ENCODE data around the gene C16orf92. TPM values are rescaled to one million over a fixed set of nuclear protein-coding genes. Genes with fewer than 3 reads are reported as not detected.
A peak's percentile ranks its signal among the peaks of the same experiment; 100 is the strongest.

The C16orf92 gene
- total and polyA plus RNA-seq, 2 of the 13 experiments (the other 11 are each of a cell fraction or from before 2014, with no cell fraction given): not detected

GRCh38 chr16:30028438-30029076 is 5.6 kb downstream of the C16orf92 start (continued):
- TF ChIP-seq ATF5 (CRISPR knock-in tag; IDR thresholded peaks at IDR 0.05; ENCODE audit: low read depth): no peak
- TF ChIP-seq, protein P1, sequence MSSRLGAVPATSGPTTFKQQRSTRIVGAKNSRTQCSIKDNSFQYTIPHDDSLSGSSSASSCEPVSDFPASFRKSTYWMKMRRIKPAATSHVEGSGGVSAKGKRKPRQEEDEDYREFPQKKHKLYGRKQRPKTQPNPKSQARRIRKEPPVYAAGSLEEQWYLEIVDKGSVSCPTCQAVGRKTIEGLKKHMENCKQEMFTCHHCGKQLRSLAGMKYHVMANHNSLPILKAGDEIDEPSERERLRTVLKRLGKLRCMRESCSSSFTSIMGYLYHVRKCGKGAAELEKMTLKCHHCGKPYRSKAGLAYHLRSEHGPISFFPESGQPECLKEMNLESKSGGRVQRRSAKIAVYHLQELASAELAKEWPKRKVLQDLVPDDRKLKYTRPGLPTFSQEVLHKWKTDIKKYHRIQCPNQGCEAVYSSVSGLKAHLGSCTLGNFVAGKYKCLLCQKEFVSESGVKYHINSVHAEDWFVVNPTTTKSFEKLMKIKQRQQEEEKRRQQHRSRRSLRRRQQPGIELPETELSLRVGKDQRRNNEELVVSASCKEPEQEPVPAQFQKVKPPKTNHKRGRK (CRISPR knock-in tag; IDR thresholded peaks at IDR 0.05): no peak
- no peak for TF ChIP-seq KAT7 (CRISPR knock-in tag; IDR thresholded peaks at IDR 0.05; ENCODE audit: borderline replicate concordance)
- 0 out of 2 replicates have a peak, but pooled peaks have one; percentile 47 for TF ChIP-seq EEA1 (CRISPR knock-in tag; IDR thresholded peaks at IDR 0.05; ENCODE audit: borderline replicate concordance)
- no peak for TF ChIP-seq SOX5 (CRISPR knock-in tag; IDR thresholded peaks at IDR 0.05; ENCODE audit: borderline replicate concordance)
- TF ChIP-seq, protein P2, sequence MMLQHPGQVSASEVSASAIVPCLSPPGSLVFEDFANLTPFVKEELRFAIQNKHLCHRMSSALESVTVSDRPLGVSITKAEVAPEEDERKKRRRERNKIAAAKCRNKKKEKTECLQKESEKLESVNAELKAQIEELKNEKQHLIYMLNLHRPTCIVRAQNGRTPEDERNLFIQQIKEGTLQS (CRISPR knock-in tag; IDR thresholded peaks at IDR 0.05): 0 out of 2 replicates have a peak, but pooled peaks have one; percentile 39
- TF ChIP-seq GABPB1 (CRISPR knock-in tag; IDR thresholded peaks at IDR 0.05): peak; percentile 43; the same call in 1 of the 2 replicates
- 0 out of 2 replicates have a peak, but pooled peaks have one; percentile 81 for TF ChIP-seq GPN1 (CRISPR knock-in tag; IDR thresholded peaks at IDR 0.05; ENCODE audit: borderline replicate concordance)
- TF ChIP-seq TCF7L2 (IDR thresholded peaks at IDR 0.05; ENCODE audit: low read depth, low read length): no peak
- peak; percentile 74; the same call in 1 of the 2 replicates for TF ChIP-seq ZSCAN9 (CRISPR knock-in tag; IDR thresholded peaks at IDR 0.05; ENCODE audit: borderline replicate concordance)
- no peak for TF ChIP-seq ZKSCAN5 (CRISPR knock-in tag; IDR thresholded peaks at IDR 0.05)
- no peak for TF ChIP-seq ZNF639 (CRISPR knock-in tag; conservative IDR thresholded peaks at IDR 0.05)
- 0 out of 2 replicates have a peak, but pooled peaks have one; percentile 63 for TF ChIP-seq KLF6 (CRISPR knock-in tag; IDR thresholded peaks at IDR 0.05)
- TF ChIP-seq NFRKB (IDR thresholded peaks at IDR 0.05): no peak
- no peak for TF ChIP-seq ZBTB3 (CRISPR knock-in tag; IDR thresholded peaks at IDR 0.05; ENCODE audit: borderline replicate concordance, low read depth)
- TF ChIP-seq ADNP (CRISPR knock-in tag; IDR thresholded peaks at IDR 0.05): no peak
- TF ChIP-seq ZNF382 (CRISPR knock-in tag; IDR thresholded peaks at IDR 0.05; ENCODE audit: borderline replicate concordance): 0 out of 2 replicates have a peak, but pooled peaks have one; percentile 31
- TF ChIP-seq PHF20 (CRISPR knock-in tag; IDR thresholded peaks at IDR 0.05): no peak
- TF ChIP-seq FOXP1 (IDR thresholded peaks at IDR 0.05): no peak
- no peak for TF ChIP-seq FOXP1 (CRISPR knock-in tag; IDR thresholded peaks at IDR 0.05)
- TF ChIP-seq SSRP1 (CRISPR knock-in tag; IDR thresholded peaks at IDR 0.05): no peak
- TF ChIP-seq MXD4 (CRISPR knock-in tag; IDR thresholded peaks at IDR 0.05): no peak
- TF ChIP-seq AKAP8 (CRISPR knock-in tag; IDR thresholded peaks at IDR 0.05): no peak
- no peak for TF ChIP-seq USF2 (IDR thresholded peaks at IDR 0.05; ENCODE audit: low read depth, low read length)
- TF ChIP-seq USF2 (CRISPR knock-in tag; IDR thresholded peaks at IDR 0.05; ENCODE audit: borderline replicate concordance): no peak
